Measurements from ENCODE around the gene CPA2.
A peak's percentile ranks its signal among the peaks of the same experiment; 100 is the strongest.

CPA2 gene

DNA sequence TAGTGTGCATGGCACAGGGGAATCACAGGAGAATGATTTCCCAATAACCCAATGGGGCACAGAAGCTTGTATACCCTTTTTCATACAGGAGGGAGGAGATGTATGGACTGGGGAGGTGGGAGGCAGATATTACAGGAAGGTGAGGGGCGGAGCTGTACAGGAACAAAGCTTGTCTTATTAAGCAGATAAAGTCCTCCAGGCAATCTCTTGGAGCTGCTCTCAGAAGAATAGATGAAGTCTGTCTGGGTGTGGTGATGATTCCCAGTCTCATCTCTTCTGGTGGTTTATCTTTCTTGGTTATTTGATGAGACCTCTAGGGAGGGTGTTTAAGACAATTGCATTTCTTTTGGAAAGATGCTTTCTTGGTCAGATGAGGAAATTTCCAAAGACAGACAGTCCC lies 52.9 kb downstream of the CPA2 start:
- DNase-seq = no peak

DNA sequence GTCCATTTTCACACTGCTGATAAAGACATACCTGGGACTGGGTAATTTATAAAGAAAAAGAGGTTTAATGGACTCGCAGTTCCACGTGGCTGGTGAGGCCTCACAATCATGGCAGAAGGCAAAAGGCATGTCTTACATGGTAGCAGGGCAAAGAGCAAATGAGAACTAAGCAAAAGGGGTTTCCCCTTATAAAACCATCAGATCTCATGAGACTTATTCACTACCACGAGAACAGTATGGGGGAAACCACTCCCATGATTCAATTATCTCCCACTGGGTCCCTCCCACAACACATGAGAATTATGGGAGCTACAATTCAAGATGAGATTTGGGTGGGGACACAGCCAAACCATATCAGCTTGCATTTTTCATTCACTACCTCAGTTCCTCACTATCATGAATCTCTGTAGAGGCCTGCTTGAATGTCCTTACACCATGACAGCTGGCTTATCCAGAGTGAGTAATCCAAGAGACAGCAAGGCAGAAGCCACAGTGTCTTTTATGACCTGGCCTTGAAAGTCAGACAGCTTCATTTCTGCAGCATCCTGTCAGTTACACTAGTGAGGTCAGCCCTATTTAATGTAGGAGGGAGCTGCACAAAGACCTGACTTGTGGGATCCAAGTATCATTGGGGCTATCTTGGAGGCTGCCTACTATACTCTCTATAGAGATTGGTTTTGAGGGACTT lies 55.0 kb downstream of the CPA2 start:
- DNase-seq = peak; percentile 44

DNA sequence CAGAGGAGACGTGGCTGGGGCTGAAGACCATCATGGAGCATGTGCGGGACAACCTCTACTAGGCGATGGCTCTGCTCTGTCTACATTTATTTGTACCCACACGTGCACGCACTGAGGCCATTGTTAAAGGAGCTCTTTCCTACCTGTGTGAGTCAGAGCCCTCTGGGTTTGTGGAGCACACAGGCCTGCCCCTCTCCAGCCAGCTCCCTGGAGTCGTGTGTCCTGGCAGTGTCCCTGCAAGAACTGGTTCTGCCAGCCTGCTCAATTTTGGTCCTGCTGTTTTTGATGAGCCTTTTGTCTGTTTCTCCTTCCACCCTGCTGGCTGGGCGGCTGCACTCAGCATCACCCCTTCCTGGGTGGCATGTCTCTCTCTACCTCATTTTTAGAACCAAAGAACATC lies 56.0 kb downstream of the CPA2 start:
- DNase-seq = no peak

DNA sequence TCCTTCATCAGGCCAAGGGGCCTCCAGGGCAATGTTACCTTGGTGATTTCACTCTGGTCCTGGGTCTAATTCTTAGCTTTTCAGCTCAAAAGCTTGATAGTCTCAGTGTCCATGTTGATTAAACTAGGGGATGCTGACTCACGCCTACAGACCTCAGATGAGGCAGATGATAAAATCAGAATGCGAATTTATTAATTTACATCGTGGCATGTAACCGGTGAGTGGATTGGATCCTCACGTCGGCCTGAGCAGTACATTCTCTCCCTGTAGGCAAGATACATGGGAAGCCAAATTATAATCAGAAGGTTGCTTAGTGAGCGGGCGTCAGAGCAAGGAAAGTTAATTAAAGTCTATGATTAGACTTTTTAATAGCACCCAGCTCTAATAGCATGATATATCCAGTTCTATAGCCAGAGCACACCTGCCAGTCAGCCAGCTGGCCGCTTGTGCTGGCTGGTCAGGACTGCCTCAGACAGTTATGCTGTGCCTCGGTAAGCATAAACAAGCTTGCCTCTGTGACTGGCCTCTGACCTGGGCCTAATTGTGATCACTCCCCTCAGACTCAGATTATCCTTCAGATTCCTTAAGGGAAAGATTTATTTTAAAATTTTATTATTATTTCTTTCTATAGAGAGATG lies 57.8 kb downstream of the CPA2 start:
- no peak for DNase-seq

DNA sequence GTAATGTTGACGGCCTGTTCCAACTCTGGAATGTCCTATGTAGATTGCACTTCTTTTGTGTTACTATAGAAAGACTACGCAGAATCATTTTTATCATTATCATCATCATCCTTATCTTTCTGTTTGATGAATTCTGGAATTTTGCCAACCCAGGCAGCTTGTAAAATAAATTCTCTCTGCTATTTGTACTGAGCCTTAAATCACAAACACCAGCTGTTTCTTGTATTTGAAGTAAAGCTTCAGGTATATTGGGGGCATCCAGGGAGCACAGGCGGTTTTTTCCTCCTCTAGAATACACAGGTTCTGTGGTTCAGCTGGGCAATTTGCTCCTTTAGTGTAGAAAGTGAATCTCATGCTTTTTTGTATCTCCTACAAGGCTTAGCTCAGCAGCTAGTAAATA lies 63.0 kb downstream of the CPA2 start:
- DNase-seq = no peak

DNA sequence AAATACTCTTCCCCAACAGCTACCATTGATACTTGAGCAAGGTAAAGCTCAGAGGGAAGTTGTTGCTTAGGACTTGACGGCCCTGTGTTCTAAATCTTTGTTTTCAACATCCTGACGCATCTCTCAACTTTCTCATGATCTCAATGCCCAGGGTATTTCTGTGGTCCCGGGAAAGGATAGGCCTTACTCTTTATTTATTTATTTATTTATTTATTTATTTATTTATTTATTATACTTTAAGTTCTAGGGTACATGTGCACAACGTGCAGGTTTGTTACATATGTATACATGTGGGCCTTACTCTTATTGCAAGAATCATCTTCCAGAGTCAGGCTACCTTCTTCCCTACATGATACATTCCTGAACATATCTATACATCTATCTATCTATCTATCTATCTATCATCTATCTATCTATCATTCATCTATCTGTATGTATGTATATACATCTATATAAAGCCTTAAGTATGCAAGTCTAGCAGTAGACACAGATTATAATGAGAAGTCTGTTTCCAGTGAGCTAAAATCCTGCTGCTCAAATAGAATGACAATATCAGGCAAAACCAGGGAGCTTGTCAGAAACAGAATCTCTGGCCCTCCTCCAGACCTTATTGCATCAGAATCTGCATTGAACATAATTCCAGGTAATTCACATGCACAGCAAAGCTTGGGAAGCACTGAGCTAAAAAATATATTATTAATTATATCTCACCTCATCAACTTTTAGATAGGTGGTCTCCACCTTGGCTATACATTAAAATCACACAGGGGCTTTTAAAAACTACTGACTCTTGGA lies 65.8 kb downstream of the CPA2 start:
- no peak for DNase-seq

DNA sequence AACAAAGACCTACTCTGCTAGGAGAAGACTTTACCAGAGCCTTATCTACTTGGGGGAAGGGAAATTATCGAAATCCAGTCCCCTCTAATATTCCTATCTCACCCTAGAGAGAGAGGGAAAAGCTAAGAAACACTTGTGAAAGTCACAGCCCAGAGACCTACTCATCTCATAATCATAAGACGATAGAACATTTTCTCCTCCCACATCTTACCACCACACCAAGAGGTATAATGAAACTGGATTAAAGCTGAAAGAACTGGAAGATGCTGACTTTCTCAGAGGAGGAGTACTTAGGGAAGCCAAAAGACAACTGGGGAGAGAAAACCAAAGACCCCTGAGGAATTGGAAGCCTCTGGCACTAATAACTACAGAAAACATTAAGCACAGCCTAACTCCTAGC lies 67.2 kb downstream of the CPA2 start:
- DNase-seq = no peak

DNA sequence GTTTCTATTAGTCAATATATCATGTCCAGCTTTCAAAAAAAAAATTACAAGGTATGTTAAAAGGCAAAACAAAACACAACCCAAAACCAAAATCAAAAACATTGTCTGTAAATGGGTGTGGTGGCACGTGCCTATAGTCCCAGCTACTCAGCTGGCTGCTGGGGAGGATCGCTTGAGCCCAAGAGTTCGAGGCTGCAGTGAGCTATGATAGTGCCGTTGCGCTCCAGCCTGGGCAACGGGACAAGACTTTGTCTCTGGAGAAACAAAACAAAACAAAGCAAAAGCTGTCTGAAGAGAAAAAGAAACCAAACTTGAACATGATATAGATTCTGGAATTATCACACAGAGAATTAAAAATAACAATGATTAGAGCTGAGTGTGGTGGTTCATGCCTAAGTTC lies 67.6 kb downstream of the CPA2 start:
- no peak for DNase-seq

DNA sequence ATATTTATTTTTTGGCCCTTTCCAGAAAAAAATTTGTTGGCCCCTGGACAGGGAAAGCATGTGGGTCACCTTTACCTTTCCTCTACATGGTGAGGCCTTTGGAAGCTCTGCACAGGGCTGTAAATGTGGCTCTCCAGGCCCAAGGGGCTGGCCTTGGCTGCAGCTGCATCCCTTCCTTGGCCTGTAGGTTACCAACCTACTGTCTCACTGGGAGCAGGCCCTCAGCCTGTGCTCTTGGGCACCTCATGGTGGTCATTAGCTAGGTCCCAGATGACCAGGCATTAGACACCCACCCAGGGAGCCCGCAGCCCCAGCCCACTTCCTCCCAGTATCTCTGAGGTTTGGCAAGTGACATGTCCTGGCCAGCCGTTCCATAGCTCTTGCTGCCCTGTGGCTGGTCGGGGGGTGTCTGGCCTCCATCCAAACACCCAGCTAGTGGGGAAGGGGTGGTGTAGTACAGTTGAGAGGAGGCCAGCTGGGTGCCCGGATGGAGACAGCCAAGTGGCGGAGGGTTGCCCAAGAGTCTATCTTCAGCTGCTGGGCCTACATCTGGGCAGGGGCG lies 70.8 kb downstream of the CPA2 start:
- no peak for DNase-seq

DNA sequence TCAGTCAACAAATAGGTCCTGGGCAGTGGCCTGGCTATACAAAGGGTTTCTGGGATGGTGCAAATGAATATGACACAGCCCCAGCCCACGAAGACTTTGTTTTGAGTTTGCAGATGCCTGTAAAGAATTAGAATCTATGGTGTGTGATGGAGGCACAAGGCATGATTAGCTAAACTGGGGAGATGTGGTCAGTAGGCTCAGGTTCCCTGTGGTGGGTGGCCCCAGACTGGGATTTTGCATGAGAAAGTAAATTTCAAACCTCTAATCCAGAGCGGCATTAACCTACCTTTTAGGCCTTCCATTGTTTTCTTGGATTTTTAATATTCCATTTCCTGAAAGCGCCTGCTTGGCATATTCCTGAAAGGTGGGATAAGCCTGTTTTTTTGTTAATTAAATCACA lies 71.6 kb downstream of the CPA2 start:
- no peak for DNase-seq

All from fibroblast of skin of abdomen (primary cell).